ENCODE results near the gene HSPA1B.
"Not testable (repeated sequence)": the region's sequence is repeated elsewhere in the genome, so short reads cannot be mapped to it uniquely, and the experiment has no call there.

Gene HSPA1B

DNA sequence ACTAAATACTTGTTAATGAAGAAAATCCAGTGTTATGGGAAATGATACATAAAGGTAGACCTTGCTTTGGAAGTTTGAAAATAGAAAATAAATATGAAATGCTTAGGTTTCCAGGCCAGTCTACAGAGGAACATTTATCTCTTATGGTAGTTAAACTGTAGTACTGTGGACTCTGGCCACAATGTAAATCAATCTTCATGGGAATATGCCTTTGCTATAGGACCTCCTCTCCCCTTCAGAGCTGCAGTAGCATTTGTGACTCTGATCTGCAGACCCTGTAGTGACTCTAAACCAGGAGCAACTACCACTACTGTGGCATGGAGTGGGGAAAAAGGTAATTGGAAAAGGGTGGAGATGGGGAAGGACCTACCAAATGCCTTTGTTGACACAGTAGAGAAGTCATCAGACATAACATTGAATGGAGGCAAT lies 7.7 kb upstream of the HSPA1B start:
- ChIA-PET POLR2A (interaction anchor here (0.6 to 1.0 kb wide), 2 partner anchors 31 to 198 kb away, joined by 3 read pairs; no protein-coding TSS in a partner anchor), CTCF (interaction anchor here (0.8 to 2.6 kb wide), 6 partner anchors 11 to 108 kb away, joined by 3 to 9 read pairs (median 3); no protein-coding TSS in a partner anchor)
- Histone ChIP-seq H3K27me3 (replicated peaks in 2 of 5; ENCODE audit: control insufficient read depth in 4 of 5, insufficient read depth in 5 of 5, low read length in 4 of 5) (no peaks in the 10 kb centered on the region), H3K27ac (ENCODE audit: insufficient read depth in 1 of 2, low read depth in 1 of 2, low read length in 2 of 2, poor library complexity in 1 of 2, severe bottlenecking in 2 of 2) (peak overlapping the region in 1 of 2 experiments; percentile 12), H3K36me3 (ENCODE audit: control insufficient read depth in 4 of 4, insufficient read depth in 4 of 4, low read length in 3 of 4) (no peaks in the 10 kb centered on the region), H3K9me3 (ENCODE audit: control extremely low read depth in 1 of 5, control insufficient read depth in 4 of 5, insufficient read depth in 2 of 5, low read depth in 1 of 5, low read length in 4 of 5) (no peaks in the 10 kb centered on the region), H3K4me3 (ENCODE audit: control insufficient read depth in 1 of 7, extremely low read depth in 1 of 7, insufficient read depth in 4 of 7, low read depth in 2 of 7, low read length in 6 of 7) (no peak overlapping the region), H3K4me1 (ENCODE audit: control extremely low read depth in 1 of 4, control insufficient read depth in 4 of 4, insufficient read depth in 4 of 4, low read length in 3 of 4) (peaks cover 30 to 62% (median 46%) of the 10 kb centered on the region in 4 experiments)
- DNase-seq: no peak

- peaks cover 30 to 62% (median 46%) of the 10 kb centered on the region in 4 experiments for H3K4me1 ChIP-seq (ENCODE audit: control extremely low read depth in 1 of 4, control insufficient read depth in 4 of 4, insufficient read depth in 4 of 4, low read length in 3 of 4)
- not testable (repeated sequence) for H3K36me3 ChIP-seq (ENCODE audit: control insufficient read depth in 4 of 4, insufficient read depth in 4 of 4, low read length in 3 of 4); H3K27ac ChIP-seq (ENCODE audit: insufficient read depth in 1 of 2, low read depth in 1 of 2, low read length in 2 of 2, poor library complexity in 1 of 2, severe bottlenecking in 2 of 2); H3K27me3 ChIP-seq (replicated peaks in 2 of 5; ENCODE audit: control insufficient read depth in 4 of 5, insufficient read depth in 5 of 5, low read length in 4 of 5); H3K9me3 ChIP-seq (ENCODE audit: control extremely low read depth in 1 of 5, control insufficient read depth in 4 of 5, insufficient read depth in 2 of 5, low read depth in 1 of 5, low read length in 4 of 5); DNase-seq
- ChIA-PET CTCF (interaction anchor here (0.8 to 2.6 kb wide), 5 partner anchors 10 to 108 kb away, joined by 3 to 9 read pairs (median 3); no protein-coding TSS in a partner anchor), POLR2A (interaction anchor here (0.6 to 1.0 kb wide), 2 partner anchors 31 to 199 kb away, joined by 3 read pairs; no protein-coding TSS in a partner anchor)
- peak overlapping the region in 1 of 7 experiments; percentile 33 for H3K4me3 ChIP-seq (ENCODE audit: control insufficient read depth in 1 of 7, extremely low read depth in 1 of 7, insufficient read depth in 4 of 7, low read depth in 2 of 7, low read length in 6 of 7)
- WGBS (ENCODE audit: insufficient coverage): 82% methylated on average over 2 of the region's 10 CpGs
Measured at GRCh38 chr6:31820399-31820798, 7.1 kb upstream of the HSPA1B start.

DNA sequence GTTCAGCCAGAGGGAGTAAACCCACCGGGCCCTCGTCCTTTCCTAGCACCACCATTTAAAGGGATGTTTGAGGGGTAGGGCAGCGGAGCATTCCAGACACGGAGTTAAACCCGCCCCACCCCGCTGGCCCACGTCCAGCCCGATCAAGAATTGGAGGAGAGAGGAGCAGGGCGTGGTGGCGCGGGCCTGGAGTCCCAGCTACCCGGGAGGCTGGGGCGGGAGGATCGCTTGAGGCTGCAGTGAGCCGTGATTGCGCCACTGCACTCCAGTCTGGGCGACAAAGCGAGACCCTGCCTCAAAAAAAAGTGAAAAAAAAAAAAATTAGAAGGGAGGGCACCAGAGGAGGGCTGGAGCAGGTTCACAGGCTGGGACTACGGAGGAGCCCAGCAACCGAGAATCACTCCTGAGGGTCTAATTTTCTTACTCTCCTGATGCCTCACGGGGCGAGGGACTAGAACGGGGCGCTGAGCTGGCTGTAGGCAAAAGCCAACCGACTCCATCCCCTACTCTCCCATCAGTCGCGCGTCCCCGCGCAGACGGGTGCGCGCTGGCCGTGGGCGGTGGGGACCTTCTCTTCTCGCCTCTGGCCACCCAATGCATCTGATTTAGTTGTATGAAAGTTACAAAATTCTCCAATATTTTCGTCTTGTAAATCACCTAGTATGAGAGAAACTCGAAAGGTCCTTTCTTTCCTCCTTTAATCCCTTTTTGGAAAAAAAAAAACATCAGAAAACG lies 6.1 kb upstream of the HSPA1B start:
- 10% methylated on average over 16 of the region's 39 CpGs for WGBS (ENCODE audit: insufficient coverage)
- peak overlapping the region; percentile 68 to 94 for H3K27ac ChIP-seq (ENCODE audit: insufficient read depth in 1 of 2, low read depth in 1 of 2, low read length in 2 of 2, poor library complexity in 1 of 2, severe bottlenecking in 2 of 2)
- H3K27me3 ChIP-seq (replicated peaks in 2 of 5; ENCODE audit: control insufficient read depth in 4 of 5, insufficient read depth in 5 of 5, low read length in 4 of 5): no peaks in the 10 kb centered on the region
- CTCF ChIA-PET: interaction anchor here (0.6 to 1.1 kb wide), 5 partner anchors 11 to 26 kb away, joined by 3 read pairs; partner anchors contain the start of genes LSM2 and VARS1
- peaks cover 32 to 70% (median 55%) of the 10 kb centered on the region in 4 experiments for H3K4me1 ChIP-seq (ENCODE audit: control extremely low read depth in 1 of 4, control insufficient read depth in 4 of 4, insufficient read depth in 4 of 4, low read length in 3 of 4)
- peak in 2 of 3 donors; percentile 39 to 53 for DNase-seq
- POLR2A ChIA-PET: interaction anchor here (1.0 kb wide), 1 partner anchor 118 kb away, joined by 3 read pairs; no protein-coding TSS in a partner anchor
- H3K36me3 ChIP-seq (ENCODE audit: control insufficient read depth in 4 of 4, insufficient read depth in 4 of 4, low read length in 3 of 4): no peaks in the 10 kb centered on the region
- H3K9me3 ChIP-seq (ENCODE audit: control extremely low read depth in 1 of 5, control insufficient read depth in 4 of 5, insufficient read depth in 2 of 5, low read depth in 1 of 5, low read length in 4 of 5): no peaks in the 10 kb centered on the region
- peak overlapping the region; percentile 74 to 91 (median 86) for H3K4me3 ChIP-seq (ENCODE audit: control insufficient read depth in 1 of 7, extremely low read depth in 1 of 7, insufficient read depth in 4 of 7, low read depth in 2 of 7, low read length in 6 of 7)

DNA sequence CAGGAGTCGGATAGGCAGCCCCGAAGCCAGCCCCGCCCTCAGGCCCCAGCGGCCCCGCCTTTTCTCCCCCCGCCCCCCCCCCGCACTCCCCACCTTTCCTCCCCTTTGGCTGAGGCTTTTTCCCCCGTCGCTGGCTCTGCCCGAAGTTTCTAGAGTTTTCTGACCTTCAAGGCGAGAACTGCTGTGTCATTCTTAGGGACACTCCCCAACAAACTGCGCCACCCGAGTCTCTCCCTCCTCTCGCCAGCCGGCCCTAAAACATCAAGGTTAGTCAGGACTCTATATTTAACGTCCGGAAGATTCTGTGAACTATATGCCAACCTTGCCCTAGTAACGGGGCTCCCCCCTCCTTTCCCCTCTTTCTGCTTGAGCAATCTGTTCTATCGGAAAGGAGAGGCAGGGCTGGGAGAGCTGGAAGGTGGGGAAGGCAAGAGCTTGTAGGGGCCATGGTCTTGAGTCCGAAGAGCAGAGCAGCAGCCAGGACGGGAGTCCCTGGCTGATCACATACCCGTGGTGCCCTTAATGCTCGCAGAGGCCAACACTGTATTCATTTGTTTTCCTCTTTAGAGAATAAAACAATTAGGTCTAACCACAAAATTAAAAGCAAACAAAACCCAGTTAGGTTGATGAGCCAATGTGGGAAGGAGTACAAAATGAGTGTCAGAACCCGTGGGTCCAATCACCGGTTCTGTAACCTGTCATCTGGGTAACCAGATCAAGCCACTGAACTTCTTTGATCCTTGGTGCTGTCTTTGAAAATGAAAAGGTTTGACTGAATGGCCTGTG lies 5.3 kb upstream of the HSPA1B start:
- Histone ChIP-seq H3K27me3 (replicated peaks in 2 of 5; ENCODE audit: control insufficient read depth in 4 of 5, insufficient read depth in 5 of 5, low read length in 4 of 5) (no peaks in the 10 kb centered on the region), H3K36me3 (ENCODE audit: control insufficient read depth in 4 of 4, insufficient read depth in 4 of 4, low read length in 3 of 4) (no peaks in the 10 kb centered on the region), H3K27ac (ENCODE audit: insufficient read depth in 1 of 2, low read depth in 1 of 2, low read length in 2 of 2, poor library complexity in 1 of 2, severe bottlenecking in 2 of 2) (peak overlapping the region; percentile 68 to 94), H3K9me3 (ENCODE audit: control extremely low read depth in 1 of 5, control insufficient read depth in 4 of 5, insufficient read depth in 2 of 5, low read depth in 1 of 5, low read length in 4 of 5) (no peaks in the 10 kb centered on the region), H3K4me1 (ENCODE audit: control extremely low read depth in 1 of 4, control insufficient read depth in 4 of 4, insufficient read depth in 4 of 4, low read length in 3 of 4) (peaks cover 34 to 74% (median 59%) of the 10 kb centered on the region in 4 experiments), H3K4me3 (ENCODE audit: control insufficient read depth in 1 of 7, extremely low read depth in 1 of 7, insufficient read depth in 4 of 7, low read depth in 2 of 7, low read length in 6 of 7) (peak overlapping the region in 6 of 7 experiments; percentile 74 to 91 (median 82))
- ChIA-PET CTCF (interaction anchor here (0.6 to 1.9 kb wide), 11 partner anchors 11 to 119 kb away, joined by 3 to 6 read pairs (median 3); partner anchors contain the start of genes ABHD16A, LSM2 and VARS1), POLR2A (interaction anchor here (1.0 kb wide), 1 partner anchor 118 kb away, joined by 3 read pairs; no protein-coding TSS in a partner anchor)
- DNase-seq: peak; percentile 73 to 87 (median 83)
- WGBS (ENCODE audit: insufficient coverage): 4% methylated on average over 12 of the region's 25 CpGs

DNA sequence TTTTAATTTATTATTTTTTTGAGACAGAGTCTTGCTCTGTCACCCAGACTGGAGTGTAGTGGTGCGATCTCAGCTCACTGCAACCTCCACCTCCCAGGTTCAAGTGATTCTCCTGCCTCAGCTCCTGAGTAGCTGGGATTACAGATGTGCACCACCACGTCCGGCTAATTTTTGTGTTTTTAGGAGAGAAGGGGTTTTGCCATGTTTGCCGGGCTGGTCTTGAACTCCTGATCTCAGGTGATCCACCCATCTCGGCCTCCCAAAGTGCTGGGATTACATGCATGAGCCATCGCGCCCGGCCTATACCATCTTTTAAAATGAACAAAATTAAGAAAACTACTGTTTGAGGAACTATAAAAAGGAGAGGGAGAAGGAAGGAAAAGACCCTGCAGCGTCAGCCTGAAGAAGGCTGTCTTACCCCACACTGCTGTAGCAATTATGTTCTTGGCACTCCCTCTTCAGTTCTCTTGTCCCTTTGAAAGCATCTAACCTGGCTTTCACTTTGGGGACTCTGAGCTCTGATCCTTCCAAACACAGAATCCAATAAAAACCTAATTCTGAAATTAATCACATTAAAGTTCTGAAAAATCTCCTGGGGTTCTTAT lies 3.8 kb upstream of the HSPA1B start:
- POLR2A ChIA-PET: interaction anchor here (0.9 kb wide), 1 partner anchor 113 kb away, joined by 4 read pairs; no protein-coding TSS in a partner anchor
- peak overlapping the region in 1 of 2 experiments; percentile 94 for H3K27ac ChIP-seq (ENCODE audit: insufficient read depth in 1 of 2, low read depth in 1 of 2, low read length in 2 of 2, poor library complexity in 1 of 2, severe bottlenecking in 2 of 2)
- peak in 1 of 3 donors; percentile 31 for DNase-seq
- 100% methylated on average over 1 of the region's 9 CpGs for WGBS (ENCODE audit: insufficient coverage)
- H3K27me3 ChIP-seq (replicated peaks in 2 of 5; ENCODE audit: control insufficient read depth in 4 of 5, insufficient read depth in 5 of 5, low read length in 4 of 5); H3K9me3 ChIP-seq (ENCODE audit: control extremely low read depth in 1 of 5, control insufficient read depth in 4 of 5, insufficient read depth in 2 of 5, low read depth in 1 of 5, low read length in 4 of 5); H3K36me3 ChIP-seq (ENCODE audit: control insufficient read depth in 4 of 4, insufficient read depth in 4 of 4, low read length in 3 of 4): not testable (repeated sequence)
- CTCF ChIA-PET: interaction anchor here (0.6 to 1.9 kb wide), 5 partner anchors 17 to 94 kb away, joined by 3 to 7 read pairs (median 4); partner anchors contain the start of gene LSM2
- peaks cover 23 to 60% (median 49%) of the 10 kb centered on the region in 4 experiments for H3K4me1 ChIP-seq (ENCODE audit: control extremely low read depth in 1 of 4, control insufficient read depth in 4 of 4, insufficient read depth in 4 of 4, low read length in 3 of 4)
- H3K4me3 ChIP-seq (ENCODE audit: control insufficient read depth in 1 of 7, extremely low read depth in 1 of 7, insufficient read depth in 4 of 7, low read depth in 2 of 7, low read length in 6 of 7): peak overlapping the region in 4 of 7 experiments; percentile 19 to 41 (median 36)

DNA sequence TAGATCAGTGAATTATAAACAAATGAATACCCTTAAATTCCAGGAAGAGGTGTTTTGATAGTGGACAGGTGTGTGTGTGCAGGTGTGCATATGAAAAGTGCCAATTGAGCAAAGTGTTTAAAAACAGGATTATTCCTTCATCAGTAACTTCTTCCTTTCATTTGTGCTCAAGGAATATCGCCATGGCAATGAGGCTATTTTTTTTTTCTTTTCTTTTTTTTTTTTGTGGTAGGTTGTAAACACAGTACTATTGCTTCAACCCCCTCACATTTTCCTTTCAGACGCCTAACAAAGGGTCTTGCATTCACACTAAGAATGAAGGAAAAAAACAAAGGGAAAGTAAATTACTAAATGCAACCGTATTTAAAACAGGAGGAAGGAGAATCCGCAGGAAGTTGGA lies 2.0 kb upstream of the HSPA1B start:
- H3K27me3 ChIP-seq (replicated peaks in 2 of 5; ENCODE audit: control insufficient read depth in 4 of 5, insufficient read depth in 5 of 5, low read length in 4 of 5): no peaks in the 10 kb centered on the region
- no peak overlapping the region for H3K4me3 ChIP-seq (ENCODE audit: control insufficient read depth in 1 of 7, extremely low read depth in 1 of 7, insufficient read depth in 4 of 7, low read depth in 2 of 7, low read length in 6 of 7)
- H3K36me3 ChIP-seq (ENCODE audit: control insufficient read depth in 4 of 4, insufficient read depth in 4 of 4, low read length in 3 of 4): no peaks in the 10 kb centered on the region
- WGBS (ENCODE audit: insufficient coverage): no CpG with 5 or more reads among the region's 4 CpGs
- peak overlapping the region in 1 of 2 experiments; percentile 96 for H3K27ac ChIP-seq (ENCODE audit: insufficient read depth in 1 of 2, low read depth in 1 of 2, low read length in 2 of 2, poor library complexity in 1 of 2, severe bottlenecking in 2 of 2)
- H3K4me1 ChIP-seq (ENCODE audit: control extremely low read depth in 1 of 4, control insufficient read depth in 4 of 4, insufficient read depth in 4 of 4, low read length in 3 of 4): peaks cover 17 to 62% (median 43%) of the 10 kb centered on the region in 4 experiments
- no peak for DNase-seq
- CTCF ChIA-PET: interaction anchor here (1.9 kb wide), 1 partner anchor 10 kb away, joined by 5 read pairs; the partner anchor contains the start of genes HSPA1A and HSPA1L
- no peaks in the 10 kb centered on the region for H3K9me3 ChIP-seq (ENCODE audit: control extremely low read depth in 1 of 5, control insufficient read depth in 4 of 5, insufficient read depth in 2 of 5, low read depth in 1 of 5, low read length in 4 of 5)
- POLR2A ChIA-PET: no interaction called here
